ENCODE results near the gene AP5Z1. TPM values are rescaled to one million over a fixed set of nuclear protein-coding genes. Genes with fewer than 3 reads are reported as not detected.

Gene AP5Z1
- polyA plus RNA-seq, 1 of the 3 experiments (the other 2 are of a cell fraction): 29.5 TPM

DNA sequence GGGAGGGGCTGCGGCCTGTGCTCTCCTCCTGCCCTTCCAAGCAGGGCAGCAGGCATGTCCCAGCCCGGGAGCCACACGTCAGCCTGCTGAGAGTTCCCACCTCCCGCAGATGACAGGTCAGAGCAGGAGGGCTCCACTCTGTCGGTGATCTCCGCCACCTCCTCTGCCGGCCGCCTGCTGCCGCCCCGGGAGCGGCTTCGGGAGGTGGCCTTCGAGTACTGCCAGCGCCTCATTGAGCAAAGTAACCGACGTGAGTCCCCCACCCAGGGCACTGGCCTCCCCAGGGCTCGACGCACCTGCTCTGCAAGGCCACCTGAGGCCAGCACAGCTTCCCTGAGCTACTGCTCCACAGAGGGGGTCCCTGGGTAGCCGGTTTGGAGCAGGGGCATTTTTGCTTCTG lies 9.4 kb downstream of the AP5Z1 start:
- Histone ChIP-seq H3F3A (replicated peaks; ENCODE audit: insufficient read depth) (no peaks in the 10 kb centered on the region), H3K4me2 (no peak overlapping the region), H3K9ac (no peak overlapping the region), H3K4me1 (ENCODE audit: control insufficient read depth in 1 of 2, insufficient read depth in 2 of 2, low read depth in 1 of 2, low read length in 1 of 2) (no peaks in the 10 kb centered on the region), H3K27me3 (ENCODE audit: insufficient read depth) (no peaks in the 10 kb centered on the region), H3K9me3 (no peaks in the 10 kb centered on the region), H3K4me3 (ENCODE audit: low read depth in 2 of 2, low read length in 1 of 2) (no peak overlapping the region), H3K27ac (ENCODE audit: low read depth in 2 of 2, low read length in 1 of 2) (no peak overlapping the region), H3K9me2 (no peaks in the 10 kb centered on the region), H3K79me2 (ENCODE audit: insufficient read depth) (peaks cover 13% of the 10 kb centered on the region), H3K36me3 (replicated peaks in 1 of 2; ENCODE audit: control insufficient read depth in 1 of 2, insufficient read depth in 2 of 2, low read length in 1 of 2) (peaks cover 16 to 83% of the 10 kb centered on the region in 2 experiments), H2AFZ (ENCODE audit: low read depth) (no peak overlapping the region), H4K20me1 (ENCODE audit: insufficient read depth) (peaks cover 19% of the 10 kb centered on the region; the same call in 1 of the 2 replicates)
- DNase-seq: no peak
- TF ChIP-seq MEF2A (IDR thresholded peaks at IDR 0.05; ENCODE audit: borderline replicate concordance, low read depth) (no peak), FOXJ3 (CRISPR knock-in tag; IDR thresholded peaks at IDR 0.05) (no peak), GATA2 (CRISPR knock-in tag; IDR thresholded peaks at IDR 0.05) (no peak), EP300 (IDR thresholded peaks at IDR 0.05; ENCODE audit: borderline replicate concordance in 1 of 2, low read depth in 1 of 2, low read length in 1 of 2) (no peak), EZH2phosphoT487 (IDR thresholded peaks at IDR 0.05; ENCODE audit: borderline replicate concordance, low read depth) (no peak), TEAD4 (IDR thresholded peaks at IDR 0.05; ENCODE audit: borderline replicate concordance, insufficient read depth) (no peak)
- TF ChIP-seq, protein P1, sequence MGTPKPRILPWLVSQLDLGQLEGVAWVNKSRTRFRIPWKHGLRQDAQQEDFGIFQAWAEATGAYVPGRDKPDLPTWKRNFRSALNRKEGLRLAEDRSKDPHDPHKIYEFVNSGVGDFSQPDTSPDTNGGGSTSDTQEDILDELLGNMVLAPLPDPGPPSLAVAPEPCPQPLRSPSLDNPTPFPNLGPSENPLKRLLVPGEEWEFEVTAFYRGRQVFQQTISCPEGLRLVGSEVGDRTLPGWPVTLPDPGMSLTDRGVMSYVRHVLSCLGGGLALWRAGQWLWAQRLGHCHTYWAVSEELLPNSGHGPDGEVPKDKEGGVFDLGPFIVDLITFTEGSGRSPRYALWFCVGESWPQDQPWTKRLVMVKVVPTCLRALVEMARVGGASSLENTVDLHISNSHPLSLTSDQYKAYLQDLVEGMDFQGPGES (IDR thresholded peaks at IDR 0.05; ENCODE audit: low read depth, low read length): no peak
- POLR2A ChIA-PET: interaction anchor here (2.8 kb wide), 1 partner anchor 9 kb away, joined by 9 read pairs; the partner anchor contains the start of gene AP5Z1
- CTCF ChIA-PET: interaction anchor here (0.6 to 9.2 kb wide), 2 partner anchors 14 to 64 kb away, joined by 3 to 63 read pairs; no protein-coding TSS in a partner anchor
- no CpG with 5 or more reads among the region's 19 CpGs for WGBS (ENCODE audit: low lambda C conversion rate)

DNA sequence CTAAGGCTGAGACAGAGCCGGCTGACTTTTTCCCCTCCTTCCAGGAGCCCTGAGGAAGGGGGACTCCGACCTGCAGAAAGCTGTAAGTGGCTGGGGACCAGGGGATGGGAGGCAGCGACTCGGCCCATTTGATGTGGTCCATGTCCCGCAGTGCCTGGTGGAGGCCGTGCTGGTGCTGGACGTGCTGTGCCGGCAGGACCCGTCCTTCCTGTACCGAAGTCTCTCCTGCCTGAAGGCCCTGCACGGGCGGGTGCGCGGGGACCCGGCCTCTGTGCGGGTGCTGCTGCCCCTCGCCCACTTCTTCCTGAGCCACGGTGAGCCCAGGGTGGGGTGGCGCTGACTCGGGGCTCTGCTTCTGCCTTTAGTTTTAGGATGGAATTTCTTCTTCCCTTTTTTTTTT lies 9.9 kb downstream of the AP5Z1 start:
- Histone ChIP-seq H3K4me3 (ENCODE audit: low read depth in 2 of 2, low read length in 1 of 2) (no peak overlapping the region), H3K4me1 (ENCODE audit: control insufficient read depth in 1 of 2, insufficient read depth in 2 of 2, low read depth in 1 of 2, low read length in 1 of 2) (no peaks in the 10 kb centered on the region), H3F3A (replicated peaks; ENCODE audit: insufficient read depth) (no peaks in the 10 kb centered on the region), H4K20me1 (ENCODE audit: insufficient read depth) (peaks cover 13% of the 10 kb centered on the region; the same call in 1 of the 2 replicates), H3K4me2 (no peak overlapping the region), H3K9me2 (no peaks in the 10 kb centered on the region), H3K9me3 (no peaks in the 10 kb centered on the region), H3K79me2 (ENCODE audit: insufficient read depth) (peaks cover 7% of the 10 kb centered on the region), H3K36me3 (replicated peaks in 1 of 2; ENCODE audit: control insufficient read depth in 1 of 2, insufficient read depth in 2 of 2, low read length in 1 of 2) (peaks cover 16 to 88% of the 10 kb centered on the region in 2 experiments), H3K27me3 (ENCODE audit: insufficient read depth) (no peaks in the 10 kb centered on the region), H2AFZ (ENCODE audit: low read depth) (no peak overlapping the region), H3K9ac (no peak overlapping the region), H3K27ac (ENCODE audit: low read depth in 2 of 2, low read length in 1 of 2) (no peak overlapping the region)
- ChIA-PET POLR2A (interaction anchor here (2.8 kb wide), 1 partner anchor 10 kb away, joined by 9 read pairs; the partner anchor contains the start of gene AP5Z1), CTCF (interaction anchor here (9.2 kb wide), 1 partner anchor 13 kb away, joined by 63 read pairs; no protein-coding TSS in a partner anchor)
- WGBS (ENCODE audit: low lambda C conversion rate): 93% methylated on average over 19 of the region's 20 CpGs
- no peak for TF ChIP-seq RAD21 (IDR thresholded peaks at IDR 0.05; ENCODE audit: low read length)
- no peak for TF ChIP-seq MEF2A (IDR thresholded peaks at IDR 0.05; ENCODE audit: borderline replicate concordance, low read depth)
- TF ChIP-seq EP300 (IDR thresholded peaks at IDR 0.05; ENCODE audit: borderline replicate concordance in 1 of 2, low read depth in 1 of 2, low read length in 1 of 2): no peak
- DNase-seq: no peak

DNA sequence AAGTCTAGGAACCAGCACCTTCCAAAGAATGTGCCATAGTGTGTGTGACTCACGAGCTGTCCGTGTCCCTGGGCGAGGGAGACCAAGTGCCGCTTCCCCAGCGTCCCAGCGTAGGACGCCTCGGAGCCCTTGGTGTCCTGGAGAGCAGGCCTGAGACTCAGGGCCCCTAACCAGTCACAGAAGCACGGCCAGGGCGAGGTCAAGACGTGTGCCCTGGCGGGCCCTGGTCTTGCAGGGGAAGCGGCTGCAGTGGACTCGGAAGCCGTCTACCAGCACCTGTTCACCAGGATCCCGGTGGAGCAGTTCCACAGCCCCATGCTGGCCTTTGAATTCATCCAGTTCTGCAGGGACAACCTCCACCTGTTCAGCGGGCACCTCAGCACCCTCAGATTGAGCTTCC lies 10.6 kb downstream of the AP5Z1 start:
- Histone ChIP-seq H3K4me1 (ENCODE audit: control insufficient read depth in 1 of 2, insufficient read depth in 2 of 2, low read depth in 1 of 2, low read length in 1 of 2) (no peaks in the 10 kb centered on the region), H3F3A (replicated peaks; ENCODE audit: insufficient read depth) (no peaks in the 10 kb centered on the region), H3K79me2 (ENCODE audit: insufficient read depth) (peaks cover under 1% of the 10 kb centered on the region; the same call in 1 of the 2 replicates), H3K9me3 (no peaks in the 10 kb centered on the region), H3K27ac (ENCODE audit: low read depth in 2 of 2, low read length in 1 of 2) (no peak overlapping the region), H2AFZ (ENCODE audit: low read depth) (no peak overlapping the region), H4K20me1 (ENCODE audit: insufficient read depth) (peaks cover 8% of the 10 kb centered on the region; the same call in 1 of the 2 replicates), H3K9ac (no peak overlapping the region), H3K27me3 (ENCODE audit: insufficient read depth) (no peaks in the 10 kb centered on the region), H3K4me2 (no peak overlapping the region), H3K36me3 (replicated peaks in 1 of 2; ENCODE audit: control insufficient read depth in 1 of 2, insufficient read depth in 2 of 2, low read length in 1 of 2) (peaks cover 13 to 91% of the 10 kb centered on the region in 2 experiments), H3K4me3 (ENCODE audit: low read depth in 2 of 2, low read length in 1 of 2) (no peak overlapping the region), H3K9me2 (no peaks in the 10 kb centered on the region)
- DNase-seq: no peak
- WGBS (ENCODE audit: low lambda C conversion rate): 95% methylated on average over 15 of the region's 17 CpGs
- POLR2A ChIA-PET: interaction anchor here (2.8 kb wide), 1 partner anchor 11 kb away, joined by 9 read pairs; the partner anchor contains the start of gene AP5Z1
- TF ChIP-seq, protein P2, sequence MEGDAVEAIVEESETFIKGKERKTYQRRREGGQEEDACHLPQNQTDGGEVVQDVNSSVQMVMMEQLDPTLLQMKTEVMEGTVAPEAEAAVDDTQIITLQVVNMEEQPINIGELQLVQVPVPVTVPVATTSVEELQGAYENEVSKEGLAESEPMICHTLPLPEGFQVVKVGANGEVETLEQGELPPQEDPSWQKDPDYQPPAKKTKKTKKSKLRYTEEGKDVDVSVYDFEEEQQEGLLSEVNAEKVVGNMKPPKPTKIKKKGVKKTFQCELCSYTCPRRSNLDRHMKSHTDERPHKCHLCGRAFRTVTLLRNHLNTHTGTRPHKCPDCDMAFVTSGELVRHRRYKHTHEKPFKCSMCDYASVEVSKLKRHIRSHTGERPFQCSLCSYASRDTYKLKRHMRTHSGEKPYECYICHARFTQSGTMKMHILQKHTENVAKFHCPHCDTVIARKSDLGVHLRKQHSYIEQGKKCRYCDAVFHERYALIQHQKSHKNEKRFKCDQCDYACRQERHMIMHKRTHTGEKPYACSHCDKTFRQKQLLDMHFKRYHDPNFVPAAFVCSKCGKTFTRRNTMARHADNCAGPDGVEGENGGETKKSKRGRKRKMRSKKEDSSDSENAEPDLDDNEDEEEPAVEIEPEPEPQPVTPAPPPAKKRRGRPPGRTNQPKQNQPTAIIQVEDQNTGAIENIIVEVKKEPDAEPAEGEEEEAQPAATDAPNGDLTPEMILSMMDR (IDR thresholded peaks at IDR 0.05): no peak
- no peak for TF ChIP-seq EP300 (IDR thresholded peaks at IDR 0.05; ENCODE audit: borderline replicate concordance in 1 of 2, low read depth in 1 of 2, low read length in 1 of 2)
- no peak for TF ChIP-seq FOSL2 (IDR thresholded peaks at IDR 0.05; ENCODE audit: borderline replicate concordance, low read depth)
- TF ChIP-seq NRF1 (IDR thresholded peaks at IDR 0.05; ENCODE audit: low read depth, low read length): no peak
- no peak for TF ChIP-seq TEAD4 (IDR thresholded peaks at IDR 0.05; ENCODE audit: borderline replicate concordance, insufficient read depth)
- TF ChIP-seq RFX5 (IDR thresholded peaks at IDR 0.05; ENCODE audit: low read length): no peak
- CTCF ChIA-PET: interaction anchor here (9.2 kb wide), 1 partner anchor 13 kb away, joined by 63 read pairs; no protein-coding TSS in a partner anchor

Data from SK-N-SH (cell line).